HepG2 (cell line): ENCODE data around the gene UST. TPM values are rescaled to one million over a fixed set of nuclear protein-coding genes. Genes with fewer than 3 reads are reported as not detected.

Source experiments
- ATAC-seq: fragments of 200-7000 bp; cut with Tn5 transposase; 3 replicates; pipeline ENCODE4 v1.9.1; 2020; ENCODE audit warnings: mild to moderate bottlenecking, moderate library complexity
- BruUV-seq: library from RNA; stranded (reverse); fragments of 400-500 nt; replicated peaks from 2 replicates; lab custom pipeline; 2021; lab: Mats Ljungman, UMichigan
- CTCF ChIA-PET: fragments of 300-600 bp; formaldehyde crosslinking; extraction: SDS; loops from one replicate; lab custom pipeline; 2021; ENCODE audit warnings: low total read pairs, inconsistent platforms, low intra/inter-chr PET ratio; lab: Yijun Ruan, JAX
- POLR2A ChIA-PET: fragments of 350-600 bp; sonication (Branson Sonifier 250); formaldehyde crosslinking; loops from one replicate; lab custom pipeline; 2020; ENCODE audit warnings: antibody characterized with exemption, inconsistent platforms; lab: Yijun Ruan, JAX
- DNase-seq: peaks from one replicate; pipeline ENCODE4 v3.0.0-alpha.2; 2015; ENCODE audit warnings: low spot score
- FAIRE-seq: peaks from 3 replicates; lab custom pipeline; 2011; peaks lifted over from hg19 to GRCh38; lab: Jason Lieb, UNC
- H2AFZ ChIP-seq: one replicate; pipeline ENCODE4 v1.6.1; 2011; ENCODE audit warnings: low read length, inconsistent platforms
- H3K27ac ChIP-seq: fragments of 300-600 bp; 3 replicates; pipeline ENCODE4 v1.8.0; 2011; ENCODE audit warnings: mixed run types, mild to moderate bottlenecking, mixed read lengths, low read length, inconsistent platforms; ENCODE audit not compliant: insufficient read depth; ENCODE audit errors: extremely low read length
- H3K27me3 ChIP-seq, 2 experiments: fragments of 200-600 bp in 1 of 2; 2 replicates in 1 of 2; 3 replicates in 1 of 2; pipeline versions ENCODE4 v1.6.0 to v1.8.0; 2011; ENCODE audit warnings: low read length in 2 of 2, mild to moderate bottlenecking in 2 of 2, moderate library complexity in 2 of 2, inconsistent platforms in 1 of 2; ENCODE audit not compliant: insufficient read depth in 2 of 2, control insufficient read depth in 1 of 2
- H3K36me3 ChIP-seq, 2 experiments: fragments of 200-600 bp in 1 of 2; replicated peaks in 1 of 2; 2 replicates in 1 of 2; 3 replicates in 1 of 2; pipeline versions ENCODE4 v1.5.1 to v1.8.0; 2011; ENCODE audit warnings: low read length in 2 of 2, inconsistent platforms in 1 of 2; ENCODE audit not compliant: insufficient read depth in 2 of 2, control insufficient read depth in 1 of 2
- H3K4me1 ChIP-seq: 2 replicates; pipeline ENCODE4 v1.5.1; 2012; ENCODE audit warnings: low read length, inconsistent platforms; ENCODE audit not compliant: insufficient read depth
- H3K4me2 ChIP-seq: 2 replicates; pipeline ENCODE4 v1.6.0; 2011; ENCODE audit warnings: low read depth, low read length, inconsistent platforms
- H3K4me3 ChIP-seq, 3 experiments: fragments of 200-600 bp in 1 of 3; sonication (generic), shearing (Covaris generic) in 1 of 3; replicated peaks in 1 of 3; 2 replicates each; pipeline ENCODE4 v1.5.1; 2011 to 2016; ENCODE audit warnings: low read length in 3 of 3, inconsistent platforms in 2 of 3, low read depth in 2 of 3, mild to moderate bottlenecking in 2 of 3, control low read depth in 1 of 3, mixed read lengths in 1 of 3; ENCODE audit not compliant: insufficient read depth in 1 of 3
- H3K79me2 ChIP-seq: one replicate; pipeline ENCODE4 v1.6.1; 2011; ENCODE audit warnings: low read length, inconsistent platforms; ENCODE audit not compliant: insufficient read depth
- H3K9ac ChIP-seq: 2 replicates; pipeline ENCODE4 v1.6.0; 2011; ENCODE audit warnings: mild to moderate bottlenecking, low read depth, low read length, inconsistent platforms; ENCODE audit not compliant: insufficient read depth
- H3K9me3 ChIP-seq: 2 replicates; pipeline ENCODE4 v1.5.1; 2012; ENCODE audit warnings: mild to moderate bottlenecking, low read length
- H4K20me1 ChIP-seq: 2 replicates; pipeline ENCODE4 v1.6.0; 2011; ENCODE audit warnings: inconsistent platforms, mild to moderate bottlenecking, low read length, moderate library complexity; ENCODE audit not compliant: insufficient read depth
- IRF2 ChIP-seq: IDR thresholded peaks from 2 replicates; pipeline ENCODE4 v1.6.1; 2018; ENCODE audit warnings: missing genetic modification reagents, missing compliant biosample characterization
- KAT7 ChIP-seq: IDR thresholded peaks from 2 replicates; pipeline ENCODE4 v1.6.1; 2018; ENCODE audit warnings: borderline replicate concordance, missing compliant biosample characterization
- ZC3H4 ChIP-seq: sonication (generic); formaldehyde crosslinking; IDR thresholded peaks from 2 replicates; pipeline ENCODE4 v1.4.0; 2020; ENCODE audit warnings: missing genetic modification reagents, borderline replicate concordance
- ZFP41 ChIP-seq: sonication (generic); formaldehyde crosslinking; IDR thresholded peaks from 2 replicates; pipeline ENCODE4 v1.4.0; 2020; ENCODE audit warnings: mild to moderate bottlenecking, missing genetic modification reagents, borderline replicate concordance
- ZNF749 ChIP-seq: sonication (generic); formaldehyde crosslinking; IDR thresholded peaks from 2 replicates; pipeline ENCODE4 v1.8.0; 2022; ENCODE audit warnings: mild to moderate bottlenecking, missing genetic modification reagents, moderate library complexity, borderline replicate concordance
- WGBS: methylation state at CpG from one replicate; pipeline ENCODE4 v1.1.6; 2017; ENCODE audit warnings: low lambda C conversion rate; 5-methylcytosine and 5-hydroxymethylcytosine counted together
- in situ Hi-C: cut with HindIII; loops from 2 replicates; pipeline ENCODE4 v1.10.0; 2017; ENCODE audit warnings: low pct_unique_long_range_greater_than_20kb; ENCODE audit not compliant: extremely low pct_ligation_motif_present
- intact Hi-C: fragments of 100-400 bp; cut with micrococcal nuclease; formaldehyde crosslinking; loops from one replicate; pipeline ENCODE4 v1.10.0; 2022; ENCODE audit not compliant: unreplicated experiment
- polyA plus RNA-seq, 8 experiments: library from polyadenylated mRNA; depleted of rRNA in 3 of 8; stranded (reverse) in 7 of 8; unstranded in 1 of 8; fragments of >200 nt; fragmentation: Illumina TruSeq in 4 of 8; extraction: Trizol in 4 of 8; gene quantifications; 2 replicates each; pipeline versions ENCODE4 v1.2.1 to v1.2.3, GENCODE V29; 2011 to 2016; ENCODE audit warnings: low read depth in 4 of 8, missing spikeins in 1 of 8, mixed read lengths in 1 of 8; ENCODE audit not compliant: insufficient read depth in 1 of 8
- total RNA-seq, 5 experiments: library from RNA; depleted of rRNA; stranded (reverse); fragments of >200 nt; fragmentation: Illumina TruSeq; extraction: Trizol; gene quantifications; 2 replicates each; pipeline ENCODE4 v1.2.3, GENCODE V29; 2016; ENCODE audit warnings: low read depth in 1 of 5
- TF ChIP-seq, protein P1 (sequence below): sonication (generic); formaldehyde crosslinking; IDR thresholded peaks from 2 replicates; pipeline ENCODE4 v1.8.1; 2023; ENCODE audit warnings: mild to moderate bottlenecking, missing genetic modification reagents
- TF ChIP-seq, protein P2 (sequence below): sonication (generic); formaldehyde crosslinking; conservative IDR thresholded peaks from 2 replicates; pipeline ENCODE4 v1.8.1; 2023; ENCODE audit warnings: missing genetic modification reagents

UST gene
- total and polyA plus RNA-seq, 2 of the 13 experiments (the other 11 are each of a cell fraction or from before 2014, with no cell fraction given): 0.27 TPM; not detected in 1

DNA sequence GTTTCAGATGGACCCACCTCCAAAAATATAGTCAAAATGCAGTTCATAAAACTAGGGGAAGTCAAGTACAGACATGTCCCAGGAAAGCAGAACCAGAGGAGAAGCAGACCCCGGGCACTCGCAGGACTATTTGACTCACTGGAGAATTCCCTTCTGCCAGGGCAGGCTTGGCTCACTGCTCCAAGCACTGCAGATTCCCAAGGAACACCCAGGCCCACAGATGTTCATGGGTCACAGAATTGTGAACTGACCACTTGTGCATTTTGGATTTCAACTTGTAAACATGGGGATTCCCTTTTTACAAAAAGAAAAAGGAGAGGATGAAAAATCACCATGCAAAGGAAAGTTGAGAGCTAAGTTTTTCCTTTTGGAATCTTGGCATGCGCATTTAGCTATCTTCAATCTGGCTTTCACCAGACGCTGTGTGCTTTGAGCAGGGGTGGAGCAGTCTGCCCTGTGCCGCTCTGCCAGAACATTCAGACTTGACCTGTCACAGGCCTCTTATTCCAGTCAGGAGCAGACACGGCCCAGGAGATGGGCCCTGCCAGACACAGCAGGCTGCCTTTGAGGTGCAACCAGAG lies 333.2 kb downstream of the UST start:
- TF ChIP-seq ZNF749 (CRISPR knock-in tag) (0 out of 2 replicates have a peak, but pooled peaks have one; percentile 46), ZC3H4 (CRISPR knock-in tag) (no peak), ZFP41 (CRISPR knock-in tag) (no peak), KAT7 (CRISPR knock-in tag) (no peak)
- TF ChIP-seq, protein P1, sequence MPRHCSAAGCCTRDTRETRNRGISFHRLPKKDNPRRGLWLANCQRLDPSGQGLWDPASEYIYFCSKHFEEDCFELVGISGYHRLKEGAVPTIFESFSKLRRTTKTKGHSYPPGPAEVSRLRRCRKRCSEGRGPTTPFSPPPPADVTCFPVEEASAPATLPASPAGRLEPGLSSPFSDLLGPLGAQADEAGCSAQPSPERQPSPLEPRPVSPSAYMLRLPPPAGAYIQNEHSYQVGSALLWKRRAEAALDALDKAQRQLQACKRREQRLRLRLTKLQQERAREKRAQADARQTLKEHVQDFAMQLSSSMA (CRISPR knock-in tag): peak; percentile 41; the same call in 1 of the 2 replicates
- in situ Hi-C loops (loop anchor here (5.0 kb wide), 2 partner anchors 48 to 347 kb away; no protein-coding TSS in a partner anchor), intact Hi-C loops (loop anchor here (5.0 kb wide), 1 partner anchor 237 kb away; the partner anchor contains the start of gene TAB2)
- CTCF ChIA-PET: no interaction called here
- POLR2A ChIA-PET: no interaction called here
- H3K27ac ChIP-seq: no peak overlapping the region
- FAIRE-seq (no peak), ATAC-seq (peak; percentile 41; the same call in 2 of the 3 replicates), DNase-seq (no peak)
- H3K9me3 ChIP-seq: no peaks in the 10 kb centered on the region
- no peaks in the 10 kb centered on the region for H3K79me2 ChIP-seq
- H3K4me1 ChIP-seq: peaks cover 44% of the 10 kb centered on the region
- H2AFZ ChIP-seq: no peak overlapping the region
- H4K20me1 ChIP-seq: no peaks in the 10 kb centered on the region
- no peaks in the 10 kb centered on the region for H3K36me3 ChIP-seq
- no peaks in the 10 kb centered on the region for H3K27me3 ChIP-seq
- BruUV-seq: no TSS peak
- H3K4me3 ChIP-seq: no peak overlapping the region
- H3K4me2 ChIP-seq: 0 out of 2 replicates have a peak overlapping the region, but pooled peaks have one; percentile 8
- WGBS: 74% methylated on average over 5 of the region's 6 CpGs
- no peak overlapping the region for H3K9ac ChIP-seq

DNA sequence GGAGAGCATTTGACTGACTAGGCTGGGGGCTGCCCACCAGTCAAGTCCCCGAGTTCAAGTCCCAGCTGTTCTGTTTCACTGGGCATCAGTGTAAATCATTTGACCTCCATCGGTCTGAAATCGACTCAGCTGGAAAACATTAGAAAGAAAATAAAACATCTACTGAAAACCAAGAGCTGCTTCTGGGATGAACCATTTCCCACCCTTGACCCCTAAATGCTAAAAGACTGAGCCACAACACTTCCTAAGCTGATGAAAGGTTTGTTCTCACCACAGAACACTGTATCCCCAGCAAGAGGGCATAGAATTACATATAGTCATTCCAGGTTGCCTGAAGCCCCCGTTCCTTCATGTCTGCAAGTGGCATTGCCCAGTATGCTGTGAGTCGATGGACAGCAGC lies 333.7 kb downstream of the UST start:
- Histone ChIP-seq H3K4me1 (peaks cover 39% of the 10 kb centered on the region), H3K9ac (no peak overlapping the region), H3K4me2 (no peak overlapping the region)
- BruUV-seq: no TSS peak
- TF ChIP-seq IRF2 (CRISPR knock-in tag): no peak
- TF ChIP-seq, protein P2, sequence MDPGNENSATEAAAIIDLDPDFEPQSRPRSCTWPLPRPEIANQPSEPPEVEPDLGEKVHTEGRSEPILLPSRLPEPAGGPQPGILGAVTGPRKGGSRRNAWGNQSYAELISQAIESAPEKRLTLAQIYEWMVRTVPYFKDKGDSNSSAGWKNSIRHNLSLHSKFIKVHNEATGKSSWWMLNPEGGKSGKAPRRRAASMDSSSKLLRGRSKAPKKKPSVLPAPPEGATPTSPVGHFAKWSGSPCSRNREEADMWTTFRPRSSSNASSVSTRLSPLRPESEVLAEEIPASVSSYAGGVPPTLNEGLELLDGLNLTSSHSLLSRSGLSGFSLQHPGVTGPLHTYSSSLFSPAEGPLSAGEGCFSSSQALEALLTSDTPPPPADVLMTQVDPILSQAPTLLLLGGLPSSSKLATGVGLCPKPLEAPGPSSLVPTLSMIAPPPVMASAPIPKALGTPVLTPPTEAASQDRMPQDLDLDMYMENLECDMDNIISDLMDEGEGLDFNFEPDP (CRISPR knock-in tag): 0 out of 2 replicates have a peak, but pooled peaks have one; percentile 29
- TF ChIP-seq, protein P1 (CRISPR knock-in tag): 0 out of 2 replicates have a peak, but pooled peaks have one; percentile 3
- TF ChIP-seq, all 625 proteins: peak for 2
- H3K4me3 ChIP-seq: no peak overlapping the region
- CTCF ChIA-PET: no interaction called here
- no peak for FAIRE-seq
- no peak for DNase-seq
- no peak overlapping the region for H3K27ac ChIP-seq
- no peaks in the 10 kb centered on the region for H3K9me3 ChIP-seq
- POLR2A ChIA-PET: no interaction called here
- no peaks in the 10 kb centered on the region for H4K20me1 ChIP-seq
- no peak for ATAC-seq
- no peaks in the 10 kb centered on the region for H3K36me3 ChIP-seq
- in situ Hi-C loops (loop anchor here (5.0 kb wide), 2 partner anchors 48 to 347 kb away; no protein-coding TSS in a partner anchor), intact Hi-C loops (loop anchor here (5.0 kb wide), 1 partner anchor 237 kb away; the partner anchor contains the start of gene TAB2)
- WGBS: 76% methylated on average over 4 of the region's 5 CpGs
- H2AFZ ChIP-seq: no peak overlapping the region
- no peaks in the 10 kb centered on the region for H3K27me3 ChIP-seq
- H3K79me2 ChIP-seq: no peaks in the 10 kb centered on the region
